ENCODE measurements around the gene GLRX5.

DNA sequence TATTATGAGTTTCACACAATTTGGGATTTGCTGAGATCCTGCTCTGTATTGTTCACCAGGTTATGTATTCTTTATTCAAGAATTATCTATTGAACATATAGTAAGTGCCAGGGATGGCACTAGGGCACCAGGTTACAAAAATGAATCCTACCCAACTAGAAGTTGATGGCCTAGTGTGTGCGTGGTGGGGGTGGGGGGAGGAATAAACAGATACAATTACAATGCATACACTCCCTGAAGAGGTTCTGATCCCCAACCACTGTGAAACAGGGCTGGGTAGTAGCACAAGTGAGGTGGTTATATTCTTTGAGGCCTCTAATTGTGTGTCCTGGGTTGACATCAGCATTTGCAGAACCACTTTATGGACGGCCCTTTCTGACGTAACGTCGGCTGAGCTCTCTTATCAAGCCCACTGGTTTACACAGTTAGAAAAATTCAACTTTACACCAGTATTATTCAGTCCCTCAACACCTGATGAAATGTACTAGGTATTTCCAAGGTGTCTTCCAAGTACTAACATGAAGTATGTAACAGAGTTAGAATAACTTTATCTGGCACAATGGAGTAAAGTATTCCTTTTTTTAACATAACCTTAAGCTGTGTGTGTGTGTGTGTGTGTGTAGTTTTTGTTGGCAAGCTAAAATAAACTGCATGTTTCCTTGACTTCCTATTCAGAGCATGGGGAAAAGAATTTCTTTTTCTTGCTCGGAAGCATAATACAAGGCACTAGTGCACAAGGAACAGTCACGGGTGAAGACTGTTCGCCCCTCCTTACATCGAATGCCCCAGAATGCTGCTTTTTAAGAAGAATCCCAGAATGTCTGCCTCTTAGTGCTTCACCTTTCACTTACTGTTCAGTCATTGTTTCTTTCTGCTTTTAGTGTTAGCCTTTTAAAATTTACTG, 8.1 kb upstream of the GLRX5 start:
- TF ChIP-seq ZNF274 (IDR thresholded peaks at IDR 0.05; ENCODE audit: low read depth, low read length) (no peak), YY1 (IDR thresholded peaks at IDR 0.05; ENCODE audit: insufficient read depth, insufficient read length) (no peak)
